ENCODE measurements around the gene PXK.
"Not testable (repeated sequence)": the region's sequence is repeated elsewhere in the genome, so short reads cannot be mapped to it uniquely, and the experiment has no call there.

The PXK gene

GRCh38 chr3:58332575-58333188 lies at the start of gene PXK:
Gene PXK (plus strand): TSS chr3:58332892. CDS start chr3:58332989, 97 bp downstream.
- peak; percentile 76 for DNase-seq

- DNase-seq: no peak
These were observed 47.4 kb upstream of the PXK start for GRCh38 chr3:58285334-58285733.

GRCh38 chr3:58287354-58287753 lies 45.3 kb upstream of the PXK start:
- no peak for DNase-seq

- DNase-seq: no peak
These were observed 44.5 kb upstream of the PXK start for GRCh38 chr3:58288011-58288728.

- DNase-seq: not testable (repeated sequence)
These were observed 43.6 kb upstream of the PXK start for GRCh38 chr3:58288964-58289613.

- not testable (repeated sequence) for DNase-seq
These were observed 42.2 kb upstream of the PXK start for GRCh38 chr3:58290446-58290845.

- no peak for DNase-seq
These were observed 40.9 kb upstream of the PXK start for GRCh38 chr3:58291671-58292338.

- DNase-seq: no peak
These were observed 39.8 kb upstream of the PXK start for GRCh38 chr3:58292866-58293265.

GRCh38 chr3:58293516-58293915 lies 39.2 kb upstream of the PXK start:
- DNase-seq: no peak

GRCh38 chr3:58296269-58296668 lies 36.4 kb upstream of the PXK start:
- no peak for DNase-seq

- DNase-seq: no peak
These were observed 35.8 kb upstream of the PXK start for GRCh38 chr3:58296843-58297242.

GRCh38 chr3:58298190-58298589 lies 34.5 kb upstream of the PXK start:
- DNase-seq: no peak

GRCh38 chr3:58299075-58299474 lies 33.6 kb upstream of the PXK start:
- DNase-seq: no peak

GRCh38 chr3:58299839-58300516 lies 32.7 kb upstream of the PXK start:
- DNase-seq: no peak

- DNase-seq: peak; percentile 96
These were observed 26.6 kb upstream of the PXK start, which contains the start of the genes HTD2 and RPP14 for GRCh38 chr3:58305882-58306711. Gene HTD2 (plus strand): TSS chr3:58306520. CDS start chr3:58317614, 11,094 bp downstream. Gene RPP14 (plus strand): TSS chr3:58306245. CDS start chr3:58310330, 4,085 bp downstream.

- DNase-seq: peak; percentile 41
These were observed 25.0 kb upstream of the PXK start for GRCh38 chr3:58307639-58308215.

GRCh38 chr3:58308728-58309127 lies 24.0 kb upstream of the PXK start:
- no peak for DNase-seq

GRCh38 chr3:58317811-58318210 lies 14.9 kb upstream of the PXK start:
- DNase-seq: no peak

GRCh38 chr3:58321791-58322190 lies 10.9 kb upstream of the PXK start:
- no peak for DNase-seq

GRCh38 chr3:58322793-58323192 lies 9.9 kb upstream of the PXK start:
- DNase-seq: no peak
